HUES64 (cell line): ENCODE results near the gene SRR.

ENCODE experiments used
- H3K27ac ChIP-seq: 2 replicates; pipeline ENCODE4 v1.7.0; 2013; ENCODE audit warnings: low read depth, low read length, inconsistent platforms
- H3K27me3 ChIP-seq: 2 replicates; pipeline ENCODE4 v1.6.1; 2013; ENCODE audit warnings: mild to moderate bottlenecking, low read length; ENCODE audit not compliant: insufficient read depth
- H3K36me3 ChIP-seq: 2 replicates; pipeline ENCODE4 v1.6.1; 2013; ENCODE audit warnings: mild to moderate bottlenecking, low read length; ENCODE audit not compliant: insufficient read depth
- H3K4me1 ChIP-seq: 2 replicates; pipeline ENCODE4 v1.6.1; 2013; ENCODE audit warnings: mild to moderate bottlenecking, low read length, moderate library complexity; ENCODE audit not compliant: insufficient read depth
- H3K4me3 ChIP-seq: 2 replicates; pipeline ENCODE4 v1.5.1; 2013; ENCODE audit warnings: mild to moderate bottlenecking, low read length, moderate library complexity
- H3K9ac ChIP-seq: 2 replicates; pipeline ENCODE4 v1.6.1; 2013; ENCODE audit warnings: mild to moderate bottlenecking, low read depth, low read length
- H3K9me3 ChIP-seq: 2 replicates; pipeline ENCODE4 v1.6.1; 2013; ENCODE audit warnings: low read depth, low read length; ENCODE audit not compliant: insufficient read depth
- WGBS: fragments of 150-250, 120-280 bp; methylation state at CpG from one replicate; pipeline ENCODE4 v1.1.7; 2013; ENCODE audit warnings: missing lambda C conversion rate; 5-methylcytosine and 5-hydroxymethylcytosine counted together

SRR gene

DNA sequence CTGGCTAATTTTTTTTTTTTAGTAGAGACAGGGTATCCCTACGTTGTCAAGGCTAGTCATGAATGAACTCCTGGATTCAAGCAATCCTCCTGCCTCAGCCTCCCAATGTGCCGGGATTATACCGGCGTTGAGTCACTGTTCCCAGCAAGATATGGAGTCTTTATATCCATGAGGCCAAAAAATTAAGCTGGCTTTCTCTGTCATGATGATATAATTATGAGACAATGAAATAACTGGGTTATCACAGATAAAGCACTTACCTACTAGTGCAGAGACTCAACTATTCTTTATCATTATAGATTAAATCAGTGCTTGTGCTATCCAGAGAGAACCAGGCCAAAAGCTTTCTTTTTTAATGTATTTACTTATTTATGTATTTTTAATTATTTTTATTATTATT is 36.4 kb upstream of the SRR start:
- Histone ChIP-seq H3K4me3 (no peak overlapping the region), H3K36me3 (peaks cover 32% of the 10 kb centered on the region; the same call in 1 of the 2 replicates), H3K4me1 (no peaks in the 10 kb centered on the region), H3K27ac (no peak overlapping the region), H3K9ac (no peak overlapping the region), H3K9me3 (no peaks in the 10 kb centered on the region), H3K27me3 (no peaks in the 10 kb centered on the region)
- WGBS, result 97% methylated on average over 4 of the region's 4 CpGs

DNA sequence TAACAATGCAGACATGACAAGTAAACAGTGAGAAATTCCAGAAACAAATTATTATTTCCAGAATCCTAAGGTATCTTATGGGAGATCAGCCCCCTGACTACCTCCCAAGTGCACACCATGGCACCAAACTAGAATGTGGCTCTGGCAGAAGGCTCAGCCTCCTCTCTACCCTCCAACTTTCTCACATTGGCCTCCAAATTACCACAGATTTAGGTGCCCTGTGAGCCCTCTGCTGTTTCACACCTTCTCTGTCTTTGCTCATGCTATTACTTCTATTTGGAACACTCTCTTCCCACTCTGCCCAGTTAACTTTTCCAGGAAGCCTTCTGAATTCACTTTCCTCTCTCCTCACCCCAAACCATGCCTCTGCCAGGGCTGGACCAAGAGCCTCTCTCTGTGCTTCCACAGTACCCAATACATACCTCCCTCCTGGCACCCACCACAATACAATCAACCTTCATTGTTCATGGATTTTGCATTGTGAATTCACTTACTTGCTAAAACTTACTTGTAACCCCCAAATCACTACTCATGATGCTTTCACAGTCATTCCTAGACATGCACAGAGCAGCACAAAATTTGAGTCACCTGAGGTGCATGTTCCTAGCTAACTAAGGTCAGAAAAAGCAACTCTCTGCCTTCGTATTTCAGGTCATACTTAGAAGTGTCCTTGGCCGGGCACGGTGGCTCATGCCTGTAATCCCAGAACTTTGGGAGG is 31.6 kb upstream of the SRR start:
- H3K9ac ChIP-seq, result no peak overlapping the region
- WGBS, result 93% methylated on average over 3 of the region's 3 CpGs
- no peak overlapping the region for H3K4me3 ChIP-seq
- peaks cover 40% of the 10 kb centered on the region for H3K36me3 ChIP-seq
- H3K4me1 ChIP-seq, result no peaks in the 10 kb centered on the region
- H3K9me3 ChIP-seq, result no peaks in the 10 kb centered on the region
- no peaks in the 10 kb centered on the region for H3K27me3 ChIP-seq
- no peak overlapping the region for H3K27ac ChIP-seq

DNA sequence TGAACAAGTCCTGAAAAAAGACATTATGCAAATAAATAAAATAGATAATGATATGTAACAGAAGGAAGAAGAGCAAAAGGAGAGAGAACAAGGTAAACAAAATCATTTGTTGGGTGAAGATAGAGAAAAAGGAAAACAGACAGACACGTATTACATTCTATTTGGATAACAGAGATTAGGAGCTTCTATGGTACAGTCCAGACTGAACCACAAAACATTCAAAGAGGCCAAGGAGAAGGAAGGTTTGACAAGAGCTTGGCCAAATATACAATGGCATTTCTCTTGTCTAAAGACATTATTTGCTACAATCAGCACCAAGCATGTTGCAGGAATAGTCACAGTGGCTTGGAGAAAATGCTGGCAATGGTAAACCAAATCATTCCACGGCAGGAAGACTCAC is 29.3 kb upstream of the SRR start:
- Histone ChIP-seq H3K9ac (no peak overlapping the region), H3K27ac (no peak overlapping the region), H3K36me3 (peaks cover 54% of the 10 kb centered on the region), H3K4me1 (no peaks in the 10 kb centered on the region), H3K4me3 (no peak overlapping the region), H3K27me3 (no peaks in the 10 kb centered on the region), H3K9me3 (no peaks in the 10 kb centered on the region)
- 44% methylated on average over 2 of the region's 2 CpGs for WGBS

DNA sequence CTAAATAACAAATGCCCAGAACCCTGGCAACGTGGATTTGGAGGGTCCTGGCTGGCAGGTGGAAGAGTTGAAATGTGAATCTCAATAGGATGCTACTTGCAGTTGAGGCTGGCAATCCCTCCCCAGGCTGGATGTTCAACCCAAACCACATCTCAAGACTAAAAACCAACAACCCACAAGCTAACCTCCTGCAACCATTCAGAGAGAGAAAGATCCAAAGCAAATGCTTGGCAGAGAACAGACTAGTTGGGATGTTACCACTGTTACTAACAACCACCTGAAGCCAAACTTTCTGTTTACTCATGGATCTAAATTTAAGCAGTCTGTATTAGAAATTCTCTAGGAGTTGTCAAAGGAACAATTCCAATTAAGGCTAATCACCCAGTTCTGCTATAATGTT is 28.0 kb upstream of the SRR start:
- WGBS, result 100% methylated on average over 1 of the region's 1 CpG
- peaks cover 57% of the 10 kb centered on the region for H3K36me3 ChIP-seq
- H3K9ac ChIP-seq, result no peak overlapping the region
- no peak overlapping the region for H3K27ac ChIP-seq
- no peaks in the 10 kb centered on the region for H3K27me3 ChIP-seq
- H3K4me1 ChIP-seq, result no peaks in the 10 kb centered on the region
- no peak overlapping the region for H3K4me3 ChIP-seq
- H3K9me3 ChIP-seq, result no peaks in the 10 kb centered on the region

DNA sequence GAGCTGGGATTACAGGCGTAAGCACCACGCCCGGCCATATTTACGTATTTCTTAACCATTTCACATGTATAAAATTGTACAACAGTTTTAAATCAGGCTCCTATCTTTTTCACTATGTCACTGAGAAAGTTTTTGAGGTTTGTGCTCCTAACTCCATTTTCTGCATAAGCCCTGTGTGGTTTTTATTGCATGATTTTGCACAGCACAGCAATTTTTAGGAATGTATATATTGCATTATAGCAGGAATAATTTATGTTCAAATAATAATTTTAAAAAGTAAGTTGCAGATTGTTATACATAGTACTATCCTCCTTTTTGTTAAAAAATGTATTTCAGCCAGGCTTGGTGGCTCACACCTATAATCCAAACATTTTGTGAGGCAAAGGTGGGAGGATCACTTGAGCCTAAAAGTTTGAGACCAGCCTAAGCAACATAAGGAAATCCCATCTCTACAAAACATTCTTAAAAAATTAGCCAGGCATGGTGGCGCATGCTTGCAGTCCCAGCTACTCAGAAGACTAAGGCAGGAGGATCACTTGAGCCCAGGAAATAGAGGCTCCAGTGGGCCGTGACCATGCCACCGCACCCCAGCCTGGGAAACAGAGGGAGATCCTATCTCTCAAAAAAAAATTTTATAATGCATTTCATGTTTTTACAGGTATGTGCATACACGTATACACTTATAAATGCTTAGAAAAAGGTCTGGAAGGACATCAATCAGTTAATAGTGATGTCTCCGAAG is 26.1 kb upstream of the SRR start:
- peaks cover 74% of the 10 kb centered on the region for H3K36me3 ChIP-seq

DNA sequence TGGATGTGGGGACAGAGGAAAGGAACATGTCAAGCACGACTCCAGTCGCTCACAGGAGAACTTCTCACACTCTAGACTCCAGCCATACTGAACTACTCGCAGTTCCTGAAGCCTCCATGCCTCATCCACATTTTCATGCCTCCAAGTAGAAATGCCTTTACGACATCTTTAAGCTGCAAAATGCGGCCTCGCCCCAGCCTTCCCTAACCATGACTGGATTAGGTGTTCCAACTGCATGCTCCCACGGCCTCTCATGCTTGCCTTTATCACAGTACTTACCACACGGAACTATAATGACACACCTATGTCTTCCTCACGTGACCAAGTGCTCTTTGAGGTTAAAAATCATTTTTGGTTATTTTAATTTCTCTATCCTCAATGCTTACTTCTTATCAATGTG is 24.0 kb upstream of the SRR start:
- H3K9me3 ChIP-seq, result no peaks in the 10 kb centered on the region
- H3K27ac ChIP-seq, result no peak overlapping the region
- no peak overlapping the region for H3K9ac ChIP-seq
- 94% methylated on average over 8 of the region's 9 CpGs for WGBS
- no peak overlapping the region for H3K4me3 ChIP-seq
- peaks cover 77% of the 10 kb centered on the region for H3K36me3 ChIP-seq
- H3K27me3 ChIP-seq, result no peaks in the 10 kb centered on the region
- H3K4me1 ChIP-seq, result no peaks in the 10 kb centered on the region

More for the DNA sequence above, 26.1 kb upstream of the SRR start:
- no peaks in the 10 kb centered on the region for H3K9me3 ChIP-seq
- no peak overlapping the region for H3K9ac ChIP-seq
- H3K27ac ChIP-seq, result no peak overlapping the region
- no peaks in the 10 kb centered on the region for H3K27me3 ChIP-seq
- WGBS, result 97% methylated on average over 7 of the region's 9 CpGs
- H3K4me3 ChIP-seq, result no peak overlapping the region
- H3K4me1 ChIP-seq, result no peaks in the 10 kb centered on the region

DNA sequence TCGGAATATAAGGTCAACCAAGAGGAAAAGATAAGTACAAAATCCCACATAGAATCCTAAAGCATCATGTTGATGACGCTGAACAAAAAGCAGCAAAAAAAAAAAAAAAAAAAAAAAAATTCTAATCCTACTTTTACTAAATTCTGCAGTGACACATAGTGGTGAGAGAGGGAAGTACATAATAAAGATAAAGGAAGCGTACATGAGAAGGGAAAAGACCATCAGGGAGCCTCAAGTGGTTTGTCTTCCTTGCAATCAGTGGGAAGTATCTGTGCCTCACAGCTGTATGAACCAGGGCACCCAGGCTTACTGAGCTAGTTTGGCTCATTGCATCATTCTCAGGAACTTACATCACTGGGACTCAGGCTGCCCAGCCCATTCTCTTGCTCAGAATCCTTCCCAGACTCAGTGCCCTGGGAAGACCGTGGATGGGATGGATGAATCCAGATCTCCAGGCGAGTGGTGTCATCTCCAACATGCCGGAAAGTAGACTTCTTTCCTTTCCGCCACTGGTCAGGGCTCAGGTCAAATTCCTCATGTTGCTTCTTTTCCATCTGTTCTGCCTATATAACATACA is 21.4 kb upstream of the SRR start:
- H3K4me1 ChIP-seq, result no peaks in the 10 kb centered on the region
- H3K27ac ChIP-seq, result no peak overlapping the region
- 87% methylated on average over 6 of the region's 7 CpGs for WGBS
- no peaks in the 10 kb centered on the region for H3K9me3 ChIP-seq
- no peak overlapping the region for H3K9ac ChIP-seq
- peaks cover 86% of the 10 kb centered on the region for H3K36me3 ChIP-seq
- no peak overlapping the region for H3K4me3 ChIP-seq
- no peaks in the 10 kb centered on the region for H3K27me3 ChIP-seq

DNA sequence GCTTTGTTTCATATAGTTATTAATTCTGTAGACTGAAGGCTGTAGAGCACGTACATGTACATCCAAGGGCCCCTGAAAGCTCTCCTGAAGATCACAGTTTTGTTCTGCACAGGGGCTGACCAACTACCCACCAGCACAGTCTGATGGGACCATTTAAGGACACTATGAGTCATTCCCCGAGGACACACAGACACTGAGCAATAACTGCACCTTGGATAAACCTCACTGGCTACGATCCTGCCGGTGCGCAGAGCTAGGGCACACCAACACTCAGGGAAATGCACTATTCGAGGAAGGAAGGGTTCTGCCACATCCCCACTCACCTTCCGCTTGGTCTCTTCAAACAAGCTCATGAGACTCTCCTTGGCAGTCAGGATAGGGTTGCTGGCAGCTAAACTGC is 20.4 kb upstream of the SRR start:
- H3K27ac ChIP-seq, result no peak overlapping the region
- H3K36me3 ChIP-seq, result peaks cover 86% of the 10 kb centered on the region

DNA sequence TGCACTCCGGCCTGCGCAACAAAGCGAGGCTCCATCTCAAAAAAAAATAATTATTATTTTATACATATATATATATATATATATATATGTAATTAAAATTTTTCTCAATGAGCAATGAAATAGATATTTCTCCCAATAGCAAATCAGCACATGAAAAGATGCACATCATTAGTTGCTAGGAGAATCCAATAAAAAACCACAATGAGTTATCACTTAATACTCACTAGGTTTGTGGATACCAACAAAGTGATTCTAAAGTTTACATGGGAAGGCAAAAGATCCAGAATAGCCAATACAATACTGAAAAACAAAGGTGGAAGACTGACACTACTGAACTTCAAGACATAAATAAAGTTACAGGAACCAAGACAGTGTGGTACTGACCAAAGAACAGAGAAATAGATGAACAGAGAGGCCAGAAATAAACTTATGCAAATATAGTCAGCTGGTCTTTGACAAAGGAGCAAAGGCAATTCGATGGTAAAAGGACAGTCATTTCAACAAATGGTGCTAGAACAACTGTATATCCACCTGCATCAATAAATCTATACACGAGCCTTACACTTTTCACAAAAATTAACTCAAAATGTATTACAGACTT is 13.8 kb upstream of the SRR start:
- Histone ChIP-seq H3K9ac (no peak overlapping the region), H3K4me1 (no peaks in the 10 kb centered on the region), H3K9me3 (no peaks in the 10 kb centered on the region), H3K4me3 (no peak overlapping the region), H3K27me3 (no peaks in the 10 kb centered on the region), H3K27ac (no peak overlapping the region), H3K36me3 (peaks cover 81% of the 10 kb centered on the region)
- WGBS, result 96% methylated on average over 2 of the region's 5 CpGs

More for the DNA sequence above, 20.4 kb upstream of the SRR start:
- Histone ChIP-seq H3K4me1 (no peaks in the 10 kb centered on the region), H3K27me3 (no peaks in the 10 kb centered on the region), H3K4me3 (no peak overlapping the region), H3K9me3 (no peaks in the 10 kb centered on the region), H3K9ac (no peak overlapping the region)
- WGBS, result 95% methylated on average over 7 of the region's 7 CpGs

DNA sequence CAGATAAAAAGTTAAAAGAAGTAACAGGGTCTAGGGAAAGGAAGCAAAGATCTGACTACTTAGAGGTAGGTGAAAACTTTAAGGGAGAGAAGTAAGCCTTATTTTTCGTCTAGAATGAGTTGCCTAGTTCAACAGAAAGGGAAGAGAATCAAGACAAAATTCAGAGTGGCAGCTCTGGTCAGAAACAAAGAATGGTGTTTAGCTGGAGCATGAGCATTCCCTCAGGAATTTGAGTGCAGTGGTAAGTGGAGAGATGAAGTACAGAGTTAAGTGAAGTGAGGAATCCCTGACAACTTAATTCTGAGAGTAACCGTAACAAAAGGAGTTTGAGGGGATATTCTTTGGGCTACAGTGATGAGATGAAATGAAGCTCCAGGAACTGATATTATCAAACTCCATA is 11.7 kb upstream of the SRR start:
- Histone ChIP-seq H3K27me3 (no peaks in the 10 kb centered on the region), H3K27ac (no peak overlapping the region), H3K36me3 (peaks cover 86% of the 10 kb centered on the region), H3K9me3 (no peaks in the 10 kb centered on the region), H3K4me1 (no peaks in the 10 kb centered on the region), H3K9ac (no peak overlapping the region), H3K4me3 (no peak overlapping the region)
- 91% methylated on average over 2 of the region's 2 CpGs for WGBS

DNA sequence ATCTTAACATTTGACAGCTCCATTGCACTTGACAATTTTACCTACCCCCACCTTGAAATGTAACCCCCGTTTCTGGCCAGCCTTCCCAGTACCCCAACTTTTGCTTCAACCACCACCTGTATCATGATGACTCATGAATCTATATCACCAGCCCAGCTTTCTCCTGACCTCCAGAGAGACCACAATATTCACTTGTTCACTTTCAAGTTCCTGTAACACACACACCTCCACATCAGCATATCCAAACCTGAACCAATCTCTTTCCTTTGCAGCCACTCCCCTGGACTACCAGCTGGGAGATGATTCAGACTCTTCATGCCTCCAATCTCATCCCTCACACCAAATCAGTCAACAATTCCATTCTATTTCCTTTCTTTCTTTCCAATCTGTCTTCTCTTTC is 8.2 kb upstream of the SRR start:
- H3K4me3 ChIP-seq, result no peak overlapping the region
- no peak overlapping the region for H3K27ac ChIP-seq
- no peaks in the 10 kb centered on the region for H3K9me3 ChIP-seq
- H3K27me3 ChIP-seq, result no peaks in the 10 kb centered on the region
- 90% methylated on average over 1 of the region's 1 CpG for WGBS
- H3K4me1 ChIP-seq, result no peaks in the 10 kb centered on the region
- H3K36me3 ChIP-seq, result peaks cover 93% of the 10 kb centered on the region
- H3K9ac ChIP-seq, result no peak overlapping the region
